Progenitor cell of endocrine pancreas (in vitro differentiated cells): ENCODE measurements around the gene CSNK2A1. TPM values are rescaled to one million over a fixed set of nuclear protein-coding genes. Genes with fewer than 3 reads are reported as not detected.

Source experiments
- DNase-seq: peaks from one replicate; pipeline ENCODE4 v3.0.0; 2021; ENCODE audit warnings: low spot score; ENCODE audit not compliant: unreplicated experiment
- H3K27ac Mint-ChIP-seq: 2 replicates; pipeline ENCODE4 v1.8.0; 2021; ENCODE audit warnings: mild to moderate bottlenecking, moderate library complexity, mixed read lengths
- H3K27me3 Mint-ChIP-seq: 2 replicates; pipeline ENCODE4 v1.8.0; 2021; ENCODE audit warnings: mixed read lengths
- H3K36me3 Mint-ChIP-seq: 2 replicates; pipeline ENCODE4 v1.8.0; 2022; ENCODE audit warnings: mixed read lengths; ENCODE audit not compliant: insufficient read depth
- H3K4me1 Mint-ChIP-seq: 2 replicates; pipeline ENCODE4 v1.8.0; 2021; ENCODE audit warnings: low read depth, mixed read lengths
- H3K4me3 Mint-ChIP-seq: 2 replicates; pipeline ENCODE4 v1.8.0; 2021; ENCODE audit warnings: low read depth, mild to moderate bottlenecking, moderate library complexity, mixed read lengths
- H3K9me3 Mint-ChIP-seq: 2 replicates; pipeline ENCODE4 v1.8.0; 2021; ENCODE audit warnings: low read depth, mixed read lengths
- CTCF ChIP-seq: fragments of 200-600 bp; sonication (generic); IDR thresholded peaks from one replicate; pipeline ENCODE4 v1.5.0; 2021; ENCODE audit warnings: antibody characterized with exemption, mild to moderate bottlenecking; ENCODE audit not compliant: unreplicated experiment
- total RNA-seq: library from RNA; stranded (reverse); gene quantifications from 2 replicates; pipeline ENCODE4 v1.2.1, GENCODE V29; 2021

CSNK2A1 gene
- total RNA-seq, 1 donor from 2014 or later: 175 TPM

GRCh38 chr20:547394-547793 is 3.8 kb upstream of the CSNK2A1 start:
- TF ChIP-seq CTCF: no peak
- Mint-ChIP-seq H3K4me3 (no peak overlapping the region), H3K36me3 (peaks cover 3% of the 10 kb centered on the region), H3K9me3 (peaks cover 6% of the 10 kb centered on the region), H3K27ac (no peak overlapping the region), H3K4me1 (peaks cover 5% of the 10 kb centered on the region), H3K27me3 (peaks cover 31% of the 10 kb centered on the region)
- DNase-seq: no peak

GRCh38 chr20:546353-546752 is 2.8 kb upstream of the CSNK2A1 start:
- no peak for DNase-seq
- Mint-ChIP-seq H3K27ac (no peak overlapping the region), H3K36me3 (peaks cover 5% of the 10 kb centered on the region), H3K4me1 (peaks cover 9% of the 10 kb centered on the region), H3K27me3 (peaks cover 27% of the 10 kb centered on the region), H3K9me3 (peaks cover 6% of the 10 kb centered on the region), H3K4me3 (no peak overlapping the region)
- TF ChIP-seq CTCF: no peak

- peaks cover 14% of the 10 kb centered on the region for H3K36me3 Mint-ChIP-seq
- H3K4me3 Mint-ChIP-seq: peak overlapping the region; percentile 79
- H3K4me1 Mint-ChIP-seq: peaks cover 20% of the 10 kb centered on the region
- no peak for DNase-seq
- H3K27ac Mint-ChIP-seq: peak overlapping the region; percentile 99
- peaks cover 6% of the 10 kb centered on the region for H3K9me3 Mint-ChIP-seq
- no peak for TF ChIP-seq CTCF
- peaks cover 13% of the 10 kb centered on the region for H3K27me3 Mint-ChIP-seq
These were observed 649 bp upstream of the CSNK2A1 start for GRCh38 chr20:544153-544725.

GRCh38 chr20:542777-543368 is 717 bp downstream of the CSNK2A1 start:
- H3K27me3 Mint-ChIP-seq: peaks cover 13% of the 10 kb centered on the region
- TF ChIP-seq CTCF: no peak
- peak overlapping the region; percentile 79 for H3K4me3 Mint-ChIP-seq
- peaks cover 29% of the 10 kb centered on the region for H3K4me1 Mint-ChIP-seq
- peak overlapping the region; percentile 73 for H3K27ac Mint-ChIP-seq
- DNase-seq: peak; percentile 21
- H3K36me3 Mint-ChIP-seq: peaks cover 18% of the 10 kb centered on the region
- peaks cover 6% of the 10 kb centered on the region for H3K9me3 Mint-ChIP-seq

GRCh38 chr20:540391-541201 is 3.0 kb downstream of the CSNK2A1 start:
- Mint-ChIP-seq H3K4me3 (no peak overlapping the region), H3K27me3 (peaks cover 3% of the 10 kb centered on the region), H3K27ac (no peak overlapping the region), H3K4me1 (peaks cover 48% of the 10 kb centered on the region), H3K9me3 (peaks cover 6% of the 10 kb centered on the region), H3K36me3 (peaks cover 18% of the 10 kb centered on the region)
- DNase-seq: no peak
- TF ChIP-seq CTCF: no peak
